GM12892 (cell line): Measurements from ENCODE around the gene MMP17.

Experiments
- DNase-seq: peaks from one replicate; pipeline ENCODE4 v3.0.0; 2011; ENCODE audit not compliant: insufficient read length
- FAIRE-seq: peaks from 2 replicates; lab custom pipeline; 2011; peaks lifted over from hg19 to GRCh38; lab: Jason Lieb, UNC
- POLR2A ChIP-seq: IDR thresholded peaks from 2 replicates; pipeline ENCODE4 v1.6.1; 2011; ENCODE audit warnings: low read depth, low read length, control low read depth
- POLR2AphosphoS5 ChIP-seq: IDR thresholded peaks from 2 replicates; pipeline ENCODE4 v1.6.1; 2011; ENCODE audit warnings: low read depth, low read length, control low read depth
- TAF1 ChIP-seq: IDR thresholded peaks from 2 replicates; pipeline ENCODE4 v1.6.1; 2011; ENCODE audit warnings: low read depth, mild to moderate bottlenecking, control low read depth, low read length, borderline replicate concordance

MMP17 gene

DNA sequence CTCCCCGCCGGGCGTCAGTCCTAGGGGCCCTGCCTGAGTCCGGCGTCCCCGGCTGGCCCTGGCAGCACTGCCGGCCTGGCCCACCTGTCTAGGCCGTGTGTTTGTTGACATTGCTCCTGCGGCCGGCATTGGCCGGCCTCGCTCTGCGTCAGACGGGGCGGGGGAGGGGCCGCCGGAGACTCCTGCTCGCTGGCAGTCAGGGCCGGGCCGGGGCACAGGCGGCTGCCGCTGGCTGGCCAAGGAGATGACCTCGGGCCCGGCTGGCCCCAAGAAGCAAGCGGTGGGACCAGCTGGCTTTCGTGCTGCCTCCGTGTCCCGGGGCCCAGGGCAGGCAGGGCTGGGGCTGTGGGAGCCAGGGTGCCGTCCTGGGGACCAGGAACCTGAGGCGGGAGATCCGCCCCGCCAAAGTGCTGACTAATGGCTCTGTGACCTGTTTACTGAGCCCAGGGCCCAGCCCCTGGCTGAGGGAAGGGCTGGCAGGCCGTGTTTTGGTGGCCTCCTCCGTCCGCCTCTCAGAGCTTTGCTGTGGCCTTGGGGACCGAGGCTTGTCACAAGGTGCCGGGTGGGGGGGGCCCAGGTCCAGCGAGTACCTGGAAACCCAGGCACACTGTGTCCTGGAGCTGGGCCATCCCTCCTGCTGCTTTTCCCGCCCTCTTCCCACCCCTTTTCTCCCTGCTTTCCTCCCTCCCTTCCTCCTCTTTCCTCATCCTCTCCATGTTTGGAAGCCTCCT is 68.1 kb downstream of the MMP17 start:
- DNase-seq (peak; percentile 93), FAIRE-seq (peak; percentile 84)
- TF ChIP-seq POLR2A (no peak), POLR2AphosphoS5 (no peak), TAF1 (no peak)

DNA sequence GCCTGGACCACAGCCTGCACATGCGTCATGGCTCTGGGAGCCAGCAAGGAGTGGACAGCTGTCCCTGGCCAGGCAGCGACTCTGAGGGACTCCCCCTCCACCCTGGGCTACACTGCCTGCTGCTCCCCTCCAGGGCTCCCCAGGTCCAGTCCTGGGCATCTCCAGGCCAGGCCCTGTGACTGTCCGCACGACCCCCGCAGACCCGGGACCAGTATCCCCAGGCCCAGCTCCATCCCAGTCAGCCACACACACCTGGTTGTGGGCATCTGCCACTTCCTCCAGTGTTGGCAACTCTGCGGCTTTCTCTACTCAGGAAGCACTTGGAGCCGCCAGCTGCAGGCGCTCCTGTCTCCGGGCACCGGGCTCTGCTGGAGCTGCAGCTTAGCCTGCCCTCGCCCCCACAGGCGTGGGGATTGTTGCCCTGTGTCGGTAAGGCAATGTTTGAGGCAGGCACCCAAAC is 68.6 kb downstream of the MMP17 start:
- no peak for DNase-seq

DNA sequence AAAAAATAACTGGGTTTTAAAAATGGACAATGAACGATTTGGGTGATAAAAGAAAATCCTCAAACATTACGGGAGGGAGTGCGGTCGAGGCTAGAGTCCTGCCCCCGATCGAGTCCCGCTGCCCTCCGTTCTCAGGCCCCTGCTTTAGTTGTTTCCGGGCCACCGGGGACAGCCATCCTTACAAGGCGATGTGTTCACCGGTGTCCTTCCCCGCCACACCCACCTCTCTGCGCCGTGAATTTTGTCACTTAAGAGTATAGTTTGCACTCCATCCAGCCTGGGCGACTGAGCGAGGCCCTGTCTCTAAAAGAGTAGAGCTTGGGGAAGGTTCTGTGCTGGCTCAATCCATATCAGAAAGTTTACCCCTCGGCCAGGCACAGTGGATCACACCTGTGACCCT is 69.1 kb downstream of the MMP17 start:
- TF ChIP-seq POLR2AphosphoS5: no peak
- no peak for TF ChIP-seq TAF1
- TF ChIP-seq POLR2A: no peak
- FAIRE-seq (no peak), DNase-seq (no peak)

More for the DNA sequence above, 68.6 kb downstream of the MMP17 start:
- TF ChIP-seq TAF1 (no peak), POLR2AphosphoS5 (no peak), POLR2A (no peak)
- FAIRE-seq: no peak

DNA sequence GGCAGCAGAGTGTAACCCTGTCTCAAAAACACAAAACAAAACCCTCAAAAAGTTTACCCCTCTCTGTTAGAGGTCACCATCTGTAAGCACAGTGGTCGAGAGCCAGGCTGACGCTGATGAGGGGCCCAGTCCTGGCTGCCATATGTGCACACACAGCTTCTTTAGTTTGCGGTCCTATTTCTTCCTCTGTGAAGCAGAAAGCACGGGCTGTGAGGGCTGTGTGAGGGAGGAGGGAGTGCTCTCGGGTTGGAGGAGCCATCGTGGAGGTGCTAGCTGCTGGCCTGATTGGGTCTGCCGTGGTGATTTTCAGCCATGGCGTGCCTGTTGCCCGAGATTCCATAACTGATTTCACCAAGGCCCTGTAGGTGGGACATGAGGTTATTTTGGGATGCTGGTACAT is 69.7 kb downstream of the MMP17 start:
- TF ChIP-seq TAF1 (no peak), POLR2A (no peak), POLR2AphosphoS5 (no peak)
- FAIRE-seq (no peak), DNase-seq (no peak)

DNA sequence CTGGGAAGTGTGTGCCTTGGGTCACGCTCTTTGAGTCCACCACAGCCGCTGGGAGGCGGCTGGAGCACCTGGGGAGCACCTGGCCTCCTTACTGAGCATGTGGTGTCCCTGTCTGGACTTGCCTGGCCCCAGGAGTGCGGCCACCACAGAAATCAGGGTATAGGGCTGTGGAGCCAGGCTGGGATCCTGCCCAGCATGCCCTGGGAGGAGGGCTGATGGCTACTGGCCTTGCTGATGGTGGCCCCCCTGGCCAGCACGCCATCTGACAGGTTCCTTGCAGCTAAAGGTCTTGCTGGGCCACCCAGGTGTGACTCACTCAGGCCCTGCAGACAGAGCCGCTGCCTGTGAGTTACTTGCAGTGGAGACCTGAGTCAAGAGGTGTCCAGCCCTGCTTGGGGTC is 72.2 kb downstream of the MMP17 start:
- DNase-seq (no peak), FAIRE-seq (no peak)
- TF ChIP-seq TAF1 (no peak), POLR2AphosphoS5 (no peak), POLR2A (no peak)
